GM21390 (cell line): ENCODE measurements around the gene PRDM16.

ENCODE experiments used
- ATAC-seq: cut with Tn5 transposase; IDR thresholded peaks from one replicate; pipeline ENCODE4 v1.9.1; 2021; ENCODE audit not compliant: unreplicated experiment

Gene PRDM16

GRCh38 chr1:3314491-3315381 lies 245.7 kb downstream of the PRDM16 start:
- no peak for ATAC-seq

- no peak for ATAC-seq
Measured at GRCh38 chr1:3315399-3316339, 246.7 kb downstream of the PRDM16 start.

- ATAC-seq, result no peak
Measured at GRCh38 chr1:3316340-3316943, 247.4 kb downstream of the PRDM16 start.

GRCh38 chr1:3317456-3317855 lies 248.5 kb downstream of the PRDM16 start:
- ATAC-seq, result no peak

GRCh38 chr1:3318329-3318728 lies 249.3 kb downstream of the PRDM16 start:
- ATAC-seq, result no peak

GRCh38 chr1:3319874-3320245 lies 250.9 kb downstream of the PRDM16 start:
- no peak for ATAC-seq

GRCh38 chr1:3320246-3321152 lies 251.5 kb downstream of the PRDM16 start:
- no peak for ATAC-seq

GRCh38 chr1:3321559-3322449 lies 252.8 kb downstream of the PRDM16 start:
- no peak for ATAC-seq

GRCh38 chr1:3322450-3323020 lies 253.5 kb downstream of the PRDM16 start:
- no peak for ATAC-seq

GRCh38 chr1:3323021-3323795 lies 254.2 kb downstream of the PRDM16 start:
- no peak for ATAC-seq

- ATAC-seq, result no peak
Measured at GRCh38 chr1:3323796-3324703, 255.0 kb downstream of the PRDM16 start.

GRCh38 chr1:3324704-3325535 lies 255.9 kb downstream of the PRDM16 start:
- ATAC-seq, result no peak

- ATAC-seq, result no peak
Measured at GRCh38 chr1:3326516-3327388, 257.7 kb downstream of the PRDM16 start.

- no peak for ATAC-seq
Measured at GRCh38 chr1:3327389-3327702, 258.3 kb downstream of the PRDM16 start.

- ATAC-seq, result no peak
Measured at GRCh38 chr1:3327936-3328590, 259.1 kb downstream of the PRDM16 start.
